Ovary (tissue), 9 donors: ENCODE data around the gene PPP1R37. TPM values are rescaled to one million over a fixed set of nuclear protein-coding genes. Genes with fewer than 3 reads are reported as not detected.

Experiments
- DNase-seq, 5 donors: peaks; one replicate each; pipeline ENCODE4 v3.0.0-alpha.2; 2019 to 2020
- H3K27ac ChIP-seq, 2 donors: fragments of 200-600 bp; one replicate each; pipeline versions ENCODE4 v1.5.1 to v1.8.0; 2019 to 2022
- H3K27me3 ChIP-seq: fragments of 200-600 bp; one replicate; pipeline ENCODE4 v1.8.0; 2022
- H3K36me3 ChIP-seq: fragments of 200-600 bp; sonication (generic); one replicate; pipeline ENCODE4 v1.5.1; 2019
- H3K4me1 ChIP-seq: one replicate; pipeline ENCODE4 v1.8.1; 2013; ENCODE audit warnings: mild to moderate bottlenecking, moderate library complexity; ENCODE audit not compliant: insufficient read depth
- H3K4me3 ChIP-seq: fragments of 200-600 bp; sonication (generic); one replicate; pipeline ENCODE4 v1.5.1; 2017
- H3K9me3 ChIP-seq, 2 donors: fragments of 200-600 bp in 1 of 2; sonication (generic) in 1 of 2; one replicate each; pipeline versions ENCODE4 v1.5.1 to v1.8.1; 2013 to 2019; ENCODE audit warnings: mild to moderate bottlenecking in 1 of 2, moderate library complexity in 1 of 2
- EP300 ChIP-seq: sonication (generic); formaldehyde crosslinking; IDR thresholded peaks from one replicate; pipeline ENCODE4 v1.6.1; 2017; ENCODE audit warnings: antibody characterized with exemption
- POLR2A ChIP-seq: fragments of 450-650 bp; IDR thresholded peaks from one replicate; pipeline ENCODE4 v1.6.1; 2017; ENCODE audit warnings: antibody characterized with exemption, mild to moderate bottlenecking, moderate library complexity
- WGBS, 3 donors: extraction: QIAGEN DNeasy Blood & Tissue Kit in 1 of 3; methylation state at CpG; one replicate each; pipeline versions ENCODE4 v1.1.5 to v1.1.7; 2013 to 2017; 5-methylcytosine and 5-hydroxymethylcytosine counted together
- intact Hi-C, 4 donors: fragments of 100-400 bp; cut with DNase I; formaldehyde crosslinking; loops; one replicate each; pipeline versions ENCODE4 v1.11.0 to v1.15.1; 2022 to 2023
- polyA plus RNA-seq, 2 donors: library from polyadenylated mRNA; stranded (reverse); fragments of 200-250 nt in 1 of 2; fragments of 350-450 nt in 1 of 2; fragmentation: Illumina TruSeq in 1 of 2; extraction: RNeasy Lipid Tissue Mini Kit (QIAGEN cat#74804) in 1 of 2; gene quantifications; one replicate each; pipeline ENCODE4 v1.2.3, GENCODE V29; 2013 to 2014
- total RNA-seq, 7 donors: library from RNA; depleted of rRNA in 2 of 7; stranded (reverse); fragments of >200 nt in 2 of 7; fragmentation: NEBNext Ultra II Directional in 3 of 7; extraction: Animal tissue kit (Norgen Biotek cat#: 25700) in 3 of 7; gene quantifications; one replicate each; pipeline versions ENCODE4 v1.1.0 to v1.2.4, GENCODE V29; 2016 to 2023
- TF ChIP-seq, protein P1 (sequence below), 3 donors: fragments of 450-650 bp in 2 of 3; fragments of 200-600 bp in 1 of 3; IDR thresholded peaks; one replicate each; pipeline versions ENCODE4 v1.5.1 to v1.8.0; 2016 to 2022; ENCODE audit warnings: antibody characterized with exemption in 3 of 3, mild to moderate bottlenecking in 1 of 3
- donor health status: DM: no; HTN: no; CAD: no; lungs with moderate emphysema.
- donor health status: DM: no; HTN: no; CAD: no.
- donor health status: Bipolar disorder and iron deficiency.
- donor health status: DM: yes; HTN: yes; CAD: no.
- donor health status: DM: no; HTN: no; CAD: no.
- donor health status: DM: yes; HTN: yes; CAD: no.

PPP1R37 gene
- total and polyA plus RNA-seq, 9 donors: 5.5 to 28.4 (median 20.2) TPM

DNA sequence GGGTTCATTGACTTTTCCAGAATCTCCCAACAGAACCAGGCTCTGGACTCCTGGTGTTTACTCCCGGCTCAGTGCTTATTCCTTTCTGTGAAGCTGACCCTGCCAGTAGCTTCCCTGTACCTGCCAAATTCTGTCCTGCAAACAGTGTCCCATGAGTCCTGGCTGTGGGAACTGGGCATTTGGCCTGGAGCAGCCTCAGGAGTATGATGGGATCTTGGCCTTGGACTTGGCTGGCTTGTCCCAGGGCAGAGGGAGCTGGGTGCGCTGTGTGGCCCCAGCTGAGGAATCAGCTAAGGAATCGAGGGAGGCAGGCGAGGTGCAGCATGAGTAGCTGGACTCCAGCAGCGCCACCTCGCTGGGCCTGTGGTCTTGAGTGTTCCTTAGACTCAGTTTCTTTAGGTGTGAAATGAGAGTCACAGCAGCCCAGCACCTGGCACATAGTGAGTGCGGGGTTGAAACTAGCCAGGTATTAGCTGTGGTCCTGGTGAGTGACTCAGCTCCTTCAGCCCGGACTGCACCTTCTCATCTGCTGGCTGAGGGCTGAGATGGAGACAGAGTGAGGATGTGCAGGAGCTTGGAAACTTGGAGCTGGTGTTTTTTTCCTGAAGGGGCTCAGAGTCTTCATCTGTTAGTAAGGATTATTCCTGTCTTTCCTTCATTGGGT lies 43.8 kb upstream of the PPP1R37 start:
- no peak for TF ChIP-seq POLR2A
- Histone ChIP-seq H3K4me1 (no peaks in the 10 kb centered on the region), H3K36me3 (no peaks in the 10 kb centered on the region), H3K27ac (no peak overlapping the region), H3K27me3 (no peaks in the 10 kb centered on the region), H3K9me3 (no peaks in the 10 kb centered on the region), H3K4me3 (no peak overlapping the region)
- 74 to 82% (median 80%) methylated on average over 8 of the region's 8 CpGs for WGBS, 3 donors
- DNase-seq: no peak
- intact Hi-C loops: no loop called here

DNA sequence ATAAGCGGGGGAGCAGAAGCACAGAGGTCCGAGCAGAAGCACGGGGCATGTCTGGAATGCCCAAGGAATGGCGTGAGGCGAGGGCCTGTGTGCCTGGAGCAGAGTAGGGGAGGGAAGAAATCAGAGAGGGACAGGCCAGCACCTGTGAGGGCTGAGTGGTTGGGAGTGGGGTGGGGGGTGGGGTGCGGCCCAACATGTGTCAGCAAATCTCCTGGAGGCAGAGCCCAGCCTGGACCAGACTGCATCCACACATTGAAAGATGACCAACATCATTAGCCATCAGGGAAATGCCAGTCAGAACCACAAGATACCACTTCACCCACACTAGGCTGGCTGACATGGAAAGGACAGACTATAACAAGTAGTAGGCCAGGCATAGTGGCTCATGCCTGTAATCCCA lies 42.9 kb upstream of the PPP1R37 start:
- WGBS, 3 donors: 87 to 90% (median 89%) methylated on average over 6 of the region's 6 CpGs
- TF ChIP-seq POLR2A (no peak), EP300 (no peak)
- TF ChIP-seq, protein P1, sequence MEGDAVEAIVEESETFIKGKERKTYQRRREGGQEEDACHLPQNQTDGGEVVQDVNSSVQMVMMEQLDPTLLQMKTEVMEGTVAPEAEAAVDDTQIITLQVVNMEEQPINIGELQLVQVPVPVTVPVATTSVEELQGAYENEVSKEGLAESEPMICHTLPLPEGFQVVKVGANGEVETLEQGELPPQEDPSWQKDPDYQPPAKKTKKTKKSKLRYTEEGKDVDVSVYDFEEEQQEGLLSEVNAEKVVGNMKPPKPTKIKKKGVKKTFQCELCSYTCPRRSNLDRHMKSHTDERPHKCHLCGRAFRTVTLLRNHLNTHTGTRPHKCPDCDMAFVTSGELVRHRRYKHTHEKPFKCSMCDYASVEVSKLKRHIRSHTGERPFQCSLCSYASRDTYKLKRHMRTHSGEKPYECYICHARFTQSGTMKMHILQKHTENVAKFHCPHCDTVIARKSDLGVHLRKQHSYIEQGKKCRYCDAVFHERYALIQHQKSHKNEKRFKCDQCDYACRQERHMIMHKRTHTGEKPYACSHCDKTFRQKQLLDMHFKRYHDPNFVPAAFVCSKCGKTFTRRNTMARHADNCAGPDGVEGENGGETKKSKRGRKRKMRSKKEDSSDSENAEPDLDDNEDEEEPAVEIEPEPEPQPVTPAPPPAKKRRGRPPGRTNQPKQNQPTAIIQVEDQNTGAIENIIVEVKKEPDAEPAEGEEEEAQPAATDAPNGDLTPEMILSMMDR (IDR thresholded peaks at IDR 0.05): no peak
- H3K9me3 ChIP-seq: no peaks in the 10 kb centered on the region
- no peak overlapping the region for H3K4me3 ChIP-seq
- H3K4me1 ChIP-seq: no peaks in the 10 kb centered on the region
- H3K27ac ChIP-seq: no peak overlapping the region
- H3K36me3 ChIP-seq: no peaks in the 10 kb centered on the region
- DNase-seq: no peak
- intact Hi-C loops: loop anchor here in 1 of 4 donors (10.0 kb wide), 1 partner anchor 145 kb away; the partner anchor contains the start of gene APOE
- no peaks in the 10 kb centered on the region for H3K27me3 ChIP-seq

DNA sequence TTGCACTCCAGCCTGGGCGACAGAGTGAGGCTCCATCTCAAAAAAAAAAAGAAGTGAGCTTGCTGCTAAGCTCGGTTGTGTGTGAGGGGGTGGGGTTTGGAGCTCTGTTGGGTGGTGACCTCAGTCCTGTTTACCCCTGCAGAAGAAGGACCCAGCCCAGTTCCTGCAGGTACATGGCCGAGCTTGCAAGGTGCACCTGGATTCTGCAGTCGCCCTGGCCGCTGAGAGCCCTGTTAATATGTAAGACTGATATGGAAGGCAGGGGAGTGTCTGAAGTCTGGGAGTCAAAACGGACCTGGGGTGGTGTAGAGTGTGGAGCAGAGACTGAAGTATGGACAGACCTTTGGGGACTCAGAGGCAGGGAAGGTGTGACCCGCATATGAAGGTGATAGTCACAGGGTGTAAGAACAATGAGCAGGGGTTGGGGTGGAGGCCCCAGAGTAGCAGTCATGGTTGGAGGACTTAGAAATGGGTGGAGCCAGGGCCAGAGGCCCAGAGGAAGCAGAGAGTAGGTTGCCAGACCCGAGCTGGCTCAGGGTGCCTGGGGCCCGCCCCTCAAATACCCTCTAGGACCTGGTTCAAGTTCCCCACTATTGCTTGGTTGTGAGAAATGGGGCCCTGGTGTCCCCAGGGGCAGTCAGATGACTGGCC lies 40.9 kb upstream of the PPP1R37 start:
- Histone ChIP-seq H3K27me3 (no peaks in the 10 kb centered on the region), H3K27ac (no peak overlapping the region), H3K4me1 (no peaks in the 10 kb centered on the region), H3K4me3 (no peak overlapping the region), H3K9me3 (no peaks in the 10 kb centered on the region), H3K36me3 (no peaks in the 10 kb centered on the region)
- intact Hi-C loops: loop anchor here in 1 of 4 donors (10.0 kb wide), 1 partner anchor 147 kb away; the partner anchor contains the start of gene APOE
- TF ChIP-seq, protein P1 (IDR thresholded peaks at IDR 0.05): no peak
- TF ChIP-seq POLR2A (no peak), EP300 (no peak)
- DNase-seq: no peak
- WGBS, 3 donors: 66 to 78% (median 71%) methylated on average over 9 of the region's 9 CpGs

GRCh38 chr19:45056831-45057230 lies 36.1 kb upstream of the PPP1R37 start:
- intact Hi-C loops: loop anchor here in 1 of 4 donors (10.0 kb wide), 1 partner anchor 152 kb away; the partner anchor contains the start of gene APOE
- no peaks in the 10 kb centered on the region for H3K4me1 ChIP-seq
- WGBS, 3 donors: 84 to 89% (median 87%) methylated on average over 8 of the region's 8 CpGs
- H3K36me3 ChIP-seq: no peaks in the 10 kb centered on the region
- TF ChIP-seq, protein P1 (IDR thresholded peaks at IDR 0.05): no peak
- no peak for TF ChIP-seq POLR2A
- no peak for TF ChIP-seq EP300
- DNase-seq: no peak
- no peaks in the 10 kb centered on the region for H3K27me3 ChIP-seq
- no peak overlapping the region for H3K4me3 ChIP-seq
- H3K9me3 ChIP-seq: no peaks in the 10 kb centered on the region
- no peak overlapping the region for H3K27ac ChIP-seq

DNA sequence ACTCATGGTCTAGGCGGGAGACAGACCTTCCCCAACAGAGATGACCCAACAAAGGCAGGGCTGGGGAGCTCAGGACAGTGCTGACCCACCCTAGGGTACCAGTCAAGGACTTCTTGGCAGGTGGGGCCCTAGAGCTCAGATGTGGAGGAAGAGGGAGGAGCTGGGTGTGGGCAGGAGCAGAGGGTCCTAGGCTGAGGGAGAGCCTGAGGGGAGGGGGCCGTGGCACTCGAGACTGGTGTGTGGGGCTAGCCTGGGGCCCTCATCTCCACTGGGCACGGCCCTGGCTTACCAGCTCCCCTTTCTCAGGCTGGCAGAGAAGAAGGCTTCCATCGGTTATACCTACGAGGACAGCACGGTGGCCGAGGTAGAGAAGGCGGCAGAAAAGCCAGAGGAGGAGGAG lies 35.5 kb upstream of the PPP1R37 start:
- Histone ChIP-seq H3K36me3 (no peaks in the 10 kb centered on the region), H3K4me1 (no peaks in the 10 kb centered on the region), H3K27me3 (no peaks in the 10 kb centered on the region), H3K9me3 (no peaks in the 10 kb centered on the region), H3K4me3 (no peak overlapping the region), H3K27ac (no peak overlapping the region)
- WGBS, 3 donors: 75 to 84% (median 81%) methylated on average over 9 of the region's 9 CpGs
- TF ChIP-seq EP300: no peak
- TF ChIP-seq POLR2A: no peak
- TF ChIP-seq, protein P1 (IDR thresholded peaks at IDR 0.05): no peak
- intact Hi-C loops: loop anchor here in 1 of 4 donors (10.0 kb wide), 1 partner anchor 153 kb away; the partner anchor contains the start of gene APOE
- no peak for DNase-seq
